HG02981 (cell line): ENCODE data around the gene RPL21.
"Not testable (repeated sequence)": the region's sequence is repeated elsewhere in the genome, so short reads cannot be mapped to it uniquely, and the experiment has no call there.

Experiments used
- ATAC-seq: cut with Tn5 transposase; IDR thresholded peaks from one replicate; pipeline ENCODE4 v1.9.1; 2021; ENCODE audit warnings: mild to moderate bottlenecking, moderate library complexity; ENCODE audit not compliant: unreplicated experiment

RPL21 gene

GRCh38 chr13:27283906-27284493, 32.6 kb downstream of the RPL21 start:
- ATAC-seq: no peak

GRCh38 chr13:27288392-27288791, 37.0 kb downstream of the RPL21 start:
- ATAC-seq: no peak

- no peak for ATAC-seq
Measured at GRCh38 chr13:27289011-27289665, 37.8 kb downstream of the RPL21 start.

- no peak for ATAC-seq
Measured at GRCh38 chr13:27290715-27291114, 39.4 kb downstream of the RPL21 start.

DNA sequence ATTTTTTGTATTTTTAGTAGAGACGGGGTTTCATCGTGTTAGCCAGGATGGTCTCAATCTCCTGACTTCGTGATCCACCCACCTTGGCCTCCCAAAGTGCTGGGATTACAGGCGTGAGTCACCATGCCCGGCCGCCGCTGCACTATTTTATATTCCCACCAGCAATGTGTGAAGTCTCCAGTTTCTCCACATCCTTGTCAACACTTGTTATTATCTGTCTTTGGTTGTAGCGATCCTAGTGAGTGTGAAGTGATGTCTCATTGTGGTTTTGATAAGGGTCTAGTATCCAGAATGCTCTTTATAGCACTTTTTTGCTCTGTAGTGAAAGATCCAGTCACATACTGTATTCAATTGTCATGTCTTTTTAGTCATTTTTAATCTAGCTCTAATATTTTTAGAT, 40.6 kb downstream of the RPL21 start:
- ATAC-seq: not testable (repeated sequence)

DNA sequence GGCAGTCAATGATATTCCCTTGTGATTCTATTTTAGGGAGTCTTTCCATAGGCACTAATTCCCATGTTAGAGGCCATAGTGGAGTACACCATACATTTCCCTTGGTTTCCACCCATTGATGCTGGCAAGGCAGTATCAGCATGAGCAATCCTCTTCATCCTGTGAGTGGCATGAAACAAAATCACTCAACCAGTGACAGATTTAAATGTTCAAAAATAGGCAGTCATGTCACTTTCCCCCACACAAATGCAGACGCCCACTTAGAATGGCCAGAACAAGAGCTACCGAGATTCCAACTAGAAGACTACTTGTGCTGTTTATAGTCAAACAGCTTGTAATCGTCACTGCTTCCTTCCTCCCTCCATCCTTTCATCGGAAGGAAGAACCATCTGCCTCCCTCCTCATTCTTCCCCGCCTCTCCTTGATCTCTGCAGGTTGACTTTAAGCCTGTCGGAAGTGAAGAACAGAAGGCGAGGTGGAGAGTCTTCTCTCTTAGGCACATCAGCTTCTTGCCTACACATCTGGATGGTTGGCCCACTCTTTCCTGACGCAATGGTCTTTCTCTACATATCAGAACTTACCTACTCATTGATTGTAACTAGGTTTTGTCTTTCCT, 41.8 kb downstream of the RPL21 start:
- no peak for ATAC-seq

GRCh38 chr13:27293873-27294515, 42.6 kb downstream of the RPL21 start:
- ATAC-seq: no peak

GRCh38 chr13:27295096-27295495, 43.7 kb downstream of the RPL21 start:
- no peak for ATAC-seq

- ATAC-seq: no peak
Measured at GRCh38 chr13:27295660-27296059, 44.3 kb downstream of the RPL21 start.

DNA sequence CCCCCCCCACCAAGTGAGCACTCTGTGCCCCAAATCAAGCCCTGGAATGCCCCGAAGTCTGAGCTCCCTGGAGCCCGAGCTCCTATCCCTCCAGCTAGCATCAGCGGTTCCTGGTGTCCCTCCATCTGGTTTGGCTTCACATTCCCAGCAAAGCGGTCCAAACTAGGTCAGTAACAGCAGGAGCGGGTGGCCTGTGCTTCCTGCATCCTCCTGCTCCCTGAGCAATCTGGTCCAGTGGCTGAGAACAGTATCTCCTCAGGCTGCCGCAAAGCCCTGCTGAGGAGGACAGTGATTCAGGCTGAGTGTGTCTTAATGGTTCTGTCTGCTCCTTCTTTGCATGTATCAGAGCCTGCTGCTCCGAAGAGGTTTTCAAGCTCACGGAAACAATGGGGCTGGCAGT, 45.1 kb downstream of the RPL21 start:
- no peak for ATAC-seq

DNA sequence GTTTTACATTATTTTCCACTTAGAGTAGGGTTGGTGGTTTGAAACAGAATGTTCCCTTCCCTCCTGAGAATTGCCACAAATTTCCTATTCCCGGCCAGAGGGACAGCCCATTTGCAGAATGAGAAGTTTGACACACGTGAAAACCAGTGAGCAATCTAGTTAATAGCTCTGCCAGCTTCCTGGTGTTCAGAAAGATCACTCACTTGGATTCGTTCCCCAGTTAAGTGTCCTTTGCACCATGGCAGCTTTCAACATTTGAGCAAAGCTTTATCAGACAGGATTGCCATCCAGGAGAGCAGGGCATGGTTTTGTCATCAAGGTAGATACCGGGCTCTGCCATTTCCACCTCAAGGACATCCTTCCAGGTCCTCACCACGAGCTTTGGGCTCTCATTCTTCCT, 47.5 kb downstream of the RPL21 start:
- ATAC-seq: no peak

- not testable (repeated sequence) for ATAC-seq
Measured at GRCh38 chr13:27300406-27300805, 49.0 kb downstream of the RPL21 start.

DNA sequence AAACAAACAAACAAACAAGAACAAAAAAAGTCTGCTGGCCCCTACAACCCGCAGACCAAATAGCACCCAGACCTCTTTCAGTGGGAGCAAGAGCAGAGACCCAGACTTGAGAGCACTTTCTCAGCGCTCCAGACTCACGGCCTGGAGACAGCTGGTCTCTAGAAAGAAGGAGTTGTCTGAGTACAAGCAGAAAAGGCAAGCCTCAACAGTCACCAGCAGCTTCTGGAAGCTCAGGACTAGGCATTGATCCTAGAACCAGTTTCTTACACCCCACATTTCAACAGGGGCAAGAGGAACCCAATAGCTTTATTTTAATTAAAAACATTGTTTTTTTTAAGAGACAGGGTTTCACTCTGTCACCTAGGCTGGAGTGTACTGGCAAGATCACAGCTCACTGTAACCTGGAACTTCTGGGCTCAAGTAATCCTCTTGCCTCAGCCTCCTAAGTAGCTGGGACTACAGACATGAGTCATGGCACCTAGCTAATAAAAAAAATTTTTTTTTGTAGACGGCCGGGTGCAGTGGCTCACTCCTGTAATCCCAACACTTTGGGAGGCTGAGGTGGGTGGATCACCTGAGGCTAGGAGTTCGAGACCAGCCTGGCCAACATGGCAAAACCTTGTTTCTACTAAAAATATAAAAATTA, 49.7 kb downstream of the RPL21 start:
- no peak for ATAC-seq

DNA sequence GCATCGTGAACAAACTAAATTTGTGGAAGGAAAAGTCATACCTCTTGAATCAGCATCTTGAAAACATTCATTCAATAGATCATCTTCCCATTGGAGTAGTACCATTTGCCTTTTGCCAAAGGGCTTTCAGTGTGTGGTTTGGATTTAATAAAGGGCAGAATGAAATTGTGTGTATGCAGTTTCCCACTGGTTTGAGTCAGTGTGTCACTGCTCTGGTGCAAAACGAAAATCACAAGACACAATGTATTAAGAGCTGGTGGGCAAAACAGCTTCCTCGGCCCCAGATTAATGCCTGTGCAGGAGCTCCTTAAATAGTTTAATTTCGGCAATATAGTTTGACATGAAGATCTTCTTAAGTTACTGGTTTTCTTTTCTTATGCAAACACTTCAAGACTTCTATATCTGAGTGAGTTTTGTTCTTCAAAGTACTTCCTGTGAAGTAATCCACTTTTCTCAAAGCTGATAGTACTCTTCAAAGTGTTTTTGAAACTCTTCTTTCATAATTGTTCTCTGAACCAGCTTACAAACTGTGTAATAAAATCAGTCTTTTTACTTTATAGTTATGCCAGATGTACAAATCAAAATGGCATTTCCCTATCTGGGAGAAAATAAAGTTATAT, 51.4 kb downstream of the RPL21 start:
- no peak for ATAC-seq

DNA sequence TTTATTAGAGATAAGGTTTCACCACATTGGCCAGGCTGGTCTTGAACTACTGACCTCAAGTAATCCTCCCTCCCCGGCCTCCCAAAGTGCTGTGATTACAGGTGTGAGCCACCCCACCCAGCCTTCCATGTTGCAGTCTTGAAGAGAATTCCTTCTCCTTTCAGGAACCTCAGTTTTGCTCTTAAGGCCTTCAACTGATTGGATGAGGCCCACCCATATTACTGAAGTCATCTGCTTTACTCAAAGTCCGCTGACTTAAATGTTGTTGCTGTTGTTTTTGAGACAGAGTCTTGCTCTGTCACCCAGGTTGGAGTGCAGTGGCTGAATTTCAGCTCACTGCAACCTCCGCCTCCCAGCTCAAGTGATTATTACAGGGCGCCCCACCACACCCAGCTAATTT, 52.7 kb downstream of the RPL21 start:
- no peak for ATAC-seq

GRCh38 chr13:27304611-27305010, 53.3 kb downstream of the RPL21 start:
- ATAC-seq: no peak
